Thoracic aorta (tissue), 2 donors: ENCODE data around the gene SHFL. TPM values are rescaled to one million over a fixed set of nuclear protein-coding genes. Genes with fewer than 3 reads are reported as not detected.

Experiments
- ATAC-seq: fragments of 150-250 bp; one replicate; pipeline ENCODE4 v1.8.0; 2017; ENCODE audit warnings: low read depth; ENCODE audit not compliant: insufficient number of reproducible peaks, low FRiP score
- DNase-seq: peaks from one replicate; pipeline ENCODE4 v3.0.0-alpha.2; 2020; ENCODE audit warnings: low spot score
- H3K27ac ChIP-seq, 2 donors: fragments of 200-600 bp; sonication (generic); 1 replicate in 1 of 2; 2 replicates in 1 of 2; pipeline ENCODE4 v1.5.1; 2016; ENCODE audit warnings: mild to moderate bottlenecking in 2 of 2, moderate library complexity in 2 of 2
- H3K27me3 ChIP-seq: fragments of 200-600 bp; sonication (generic); replicated peaks from 2 replicates; pipeline ENCODE4 v1.6.0; 2016; ENCODE audit warnings: mild to moderate bottlenecking; ENCODE audit not compliant: insufficient read depth
- H3K36me3 ChIP-seq: fragments of 200-600 bp; sonication (generic); one replicate; pipeline ENCODE4 v1.5.1; 2016
- H3K4me1 ChIP-seq, 2 donors: fragments of 200-600 bp; sonication (generic); 1 replicate in 1 of 2; 2 replicates in 1 of 2; pipeline versions ENCODE4 v1.5.1 to v1.6.0; 2016; ENCODE audit warnings: low read depth in 2 of 2, mild to moderate bottlenecking in 1 of 2; ENCODE audit not compliant: control insufficient read depth in 1 of 2
- H3K4me3 ChIP-seq: fragments of 200-600 bp; sonication (generic); 2 replicates; pipeline ENCODE4 v1.5.1; 2016; ENCODE audit warnings: mild to moderate bottlenecking
- H3K9me3 ChIP-seq: fragments of 200-600 bp; sonication (generic); 2 replicates; pipeline ENCODE4 v1.5.1; 2016
- CTCF ChIP-seq: fragments of 200-600 bp; sonication (generic); IDR thresholded peaks from one replicate; pipeline ENCODE4 v1.5.1; 2019; ENCODE audit warnings: antibody characterized with exemption
- total RNA-seq, 2 donors: library from RNA; depleted of rRNA; stranded (reverse); fragments of >200 nt; gene quantifications; one replicate each; pipeline versions ENCODE4 v1.1.0 to v1.2.3, GENCODE V29; 2016

SHFL gene
- total RNA-seq, 2 donors from 2014 or later: 42.5 to 56.5 TPM

GRCh38 chr19:10112895-10113591 is 26.9 kb downstream of the SHFL start:
- Histone ChIP-seq H3K27ac (no peak overlapping the region), H3K4me1 (peaks cover 0 to 2% of the 10 kb centered on the region in 2 donors), H3K4me3 (no peak overlapping the region), H3K9me3 (no peaks in the 10 kb centered on the region), H3K27me3 (no peaks in the 10 kb centered on the region), H3K36me3 (peaks cover 65% of the 10 kb centered on the region)
- TF ChIP-seq CTCF: peak; percentile 30
- DNase-seq: no peak
- no peak for ATAC-seq

- H3K36me3 ChIP-seq: peaks cover 59% of the 10 kb centered on the region
Observed at GRCh38 chr19:10113592-10113963, 27.5 kb downstream of the SHFL start.

GRCh38 chr19:10113964-10114650 is 28.0 kb downstream of the SHFL start:
- ATAC-seq (no peak), DNase-seq (no peak)
- Histone ChIP-seq H3K36me3 (peaks cover 54% of the 10 kb centered on the region), H3K4me1 (peaks cover 8 to 12% of the 10 kb centered on the region in 2 donors), H3K9me3 (no peaks in the 10 kb centered on the region), H3K27me3 (no peaks in the 10 kb centered on the region), H3K4me3 (no peak overlapping the region), H3K27ac (no peak overlapping the region)
- no peak for TF ChIP-seq CTCF

More at GRCh38 chr19:10113592-10113963, 27.5 kb downstream of the SHFL start:
- Histone ChIP-seq H3K9me3 (no peaks in the 10 kb centered on the region), H3K27me3 (no peaks in the 10 kb centered on the region), H3K4me3 (no peak overlapping the region), H3K27ac (no peak overlapping the region), H3K4me1 (peaks cover 2 to 6% of the 10 kb centered on the region in 2 donors)
- TF ChIP-seq CTCF: no peak
- no peak for DNase-seq
- ATAC-seq: no peak

GRCh38 chr19:10114651-10115391 is 28.7 kb downstream of the SHFL start:
- no peak for TF ChIP-seq CTCF
- ATAC-seq (no peak), DNase-seq (no peak)
- Histone ChIP-seq H3K27ac (no peak overlapping the region), H3K4me3 (no peak overlapping the region), H3K27me3 (no peaks in the 10 kb centered on the region), H3K36me3 (peaks cover 47% of the 10 kb centered on the region), H3K4me1 (peaks cover 10 to 13% of the 10 kb centered on the region in 2 donors), H3K9me3 (no peaks in the 10 kb centered on the region)
